MCF 10A (cell line): Measurements from ENCODE around the gene LYZL4. TPM values are rescaled to one million over a fixed set of nuclear protein-coding genes. Genes with fewer than 3 reads are reported as not detected.

Experiments
- Bru-seq: library from RNA; stranded (reverse); fragments of 400-500 nt; gene quantifications from one replicate; lab custom pipeline; 2021; lab: Mats Ljungman, UMichigan
- BruChase-seq, 2 experiments: library from RNA; stranded (reverse); fragments of 400-500 nt; gene quantifications; one replicate each; lab custom pipeline; 2021; lab: Mats Ljungman, UMichigan
- BruUV-seq: library from RNA; stranded (reverse); fragments of 400-500 nt; replicated peaks from 2 replicates; lab custom pipeline; 2021; lab: Mats Ljungman, UMichigan
- CTCF ChIA-PET: fragments of 300-600 bp; sonication (Branson Sonifier 250); formaldehyde crosslinking; extraction: SDS; loops from one replicate; lab custom pipeline; 2021; ENCODE audit warnings: antibody characterized with exemption, inconsistent platforms; lab: Yijun Ruan, JAX
- POLR2A ChIA-PET: fragments of 300-600, 350-650 bp; sonication (Branson Sonifier 250); formaldehyde crosslinking; extraction: SDS; loops from one replicate; lab custom pipeline; 2020; ENCODE audit warnings: antibody characterized with exemption, inconsistent platforms; lab: Yijun Ruan, JAX
- DNase-seq: peaks from one replicate; pipeline ENCODE4 v3.0.0-alpha.2; 2018; ENCODE audit not compliant: unreplicated experiment
- H3K27ac Mint-ChIP-seq: one replicate; pipeline ENCODE4 v1.8.0; 2022; ENCODE audit warnings: mild to moderate bottlenecking, low read depth, mixed read lengths; ENCODE audit not compliant: unreplicated experiment
- H3K27me3 Mint-ChIP-seq: one replicate; pipeline ENCODE4 v1.8.0; 2022; ENCODE audit warnings: mixed read lengths; ENCODE audit not compliant: insufficient read depth, unreplicated experiment
- H3K36me3 Mint-ChIP-seq: one replicate; pipeline ENCODE4 v1.8.0; 2022; ENCODE audit warnings: mild to moderate bottlenecking, moderate library complexity, mixed read lengths; ENCODE audit not compliant: insufficient read depth, unreplicated experiment
- H3K4me1 Mint-ChIP-seq: one replicate; pipeline ENCODE4 v1.8.0; 2022; ENCODE audit warnings: mixed read lengths; ENCODE audit not compliant: insufficient read depth, unreplicated experiment
- H3K4me3 Mint-ChIP-seq: one replicate; pipeline ENCODE4 v1.8.0; 2022; ENCODE audit warnings: mild to moderate bottlenecking, moderate library complexity, mixed read lengths; ENCODE audit not compliant: unreplicated experiment
- H3K9me3 Mint-ChIP-seq: one replicate; pipeline ENCODE4 v1.8.0; 2022; ENCODE audit warnings: mixed read lengths; ENCODE audit not compliant: unreplicated experiment
- intact Hi-C: fragments of 100-400 bp; cut with micrococcal nuclease; formaldehyde crosslinking; loops from 2 replicates; pipeline ENCODE4 v1.14.1; 2022
- long read RNA-seq: library from polyadenylated mRNA; stranded (forward); transcript quantifications from one replicate; pipeline ENCODE4 v2.0.0, GENCODE V29; 2022
- total RNA-seq: library from RNA; stranded (reverse); gene quantifications from 2 replicates; pipeline ENCODE4 v1.2.3, GENCODE V29; 2022
- TF ChIP-seq, protein P1 (sequence below): fragments of 200-600 bp; IDR thresholded peaks from one replicate; pipeline ENCODE4 v1.8.0; 2022; ENCODE audit warnings: antibody characterized with exemption, mild to moderate bottlenecking; ENCODE audit not compliant: unreplicated experiment

LYZL4 gene
- not detected in 2 replicates for total RNA-seq
- Bru-seq, nascent RNA, result not detected
- not detected for BruChase-seq, experiment 1, labeled RNA remaining after a 6-hour chase
- BruChase-seq, experiment 2, labeled RNA remaining after a 2-hour chase, result percentile 7 among the genes with signal in this experiment
- long read RNA-seq, result 0 reads

DNA sequence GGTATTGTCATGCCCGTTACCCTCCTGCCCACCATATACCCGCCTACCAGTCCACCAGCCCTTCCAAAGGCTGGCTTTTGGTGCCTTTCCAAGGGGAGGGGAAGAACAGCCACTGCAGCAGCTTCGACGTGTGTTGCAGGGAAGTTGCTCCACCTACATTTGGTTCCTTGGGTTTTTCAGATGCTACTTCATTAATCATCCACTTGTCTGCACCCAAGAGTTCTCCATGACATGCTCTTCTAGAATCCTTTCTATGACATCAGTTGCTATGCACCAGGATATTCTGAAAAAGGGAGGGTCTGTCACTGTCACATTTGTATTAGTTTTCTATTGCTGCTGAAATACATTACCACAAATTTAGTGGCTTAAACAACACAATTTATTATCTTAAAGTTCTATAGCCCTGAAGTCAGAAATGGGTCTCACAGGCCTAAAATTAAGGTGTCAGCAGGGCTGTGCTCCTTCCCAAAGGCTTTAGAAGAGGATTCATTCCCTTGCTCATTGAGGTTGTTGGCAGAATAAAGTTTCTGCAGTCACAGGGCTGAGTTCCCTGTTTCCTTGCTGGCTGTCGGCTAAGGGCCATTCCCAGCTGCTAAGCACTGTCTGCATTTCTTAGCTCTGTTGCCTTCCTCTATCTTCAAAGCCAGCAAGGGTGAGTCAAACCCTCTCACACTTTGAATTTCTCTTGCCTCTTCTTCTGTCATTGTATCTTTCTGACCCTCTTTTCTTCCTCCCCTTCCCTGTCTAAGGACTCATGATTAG lies at the start of gene LYZL4:
TSS of gene LYZL4 (minus strand) at position 241 of the 762 bp plus-strand sequence. CDS start 3,359 bp downstream, outside the sequence.
- DNase-seq, result no peak
- peaks cover 22% of the 10 kb centered on the region for H3K27me3 Mint-ChIP-seq
- ChIA-PET POLR2A (interaction anchor here (0.9 kb wide), 1 partner anchor 18 kb away, joined by 4 read pairs; no protein-coding TSS in a partner anchor), CTCF (no interaction called here)
- BruUV-seq, result no TSS peak
- peaks cover 13% of the 10 kb centered on the region for H3K4me1 Mint-ChIP-seq
- TF ChIP-seq, protein P1, sequence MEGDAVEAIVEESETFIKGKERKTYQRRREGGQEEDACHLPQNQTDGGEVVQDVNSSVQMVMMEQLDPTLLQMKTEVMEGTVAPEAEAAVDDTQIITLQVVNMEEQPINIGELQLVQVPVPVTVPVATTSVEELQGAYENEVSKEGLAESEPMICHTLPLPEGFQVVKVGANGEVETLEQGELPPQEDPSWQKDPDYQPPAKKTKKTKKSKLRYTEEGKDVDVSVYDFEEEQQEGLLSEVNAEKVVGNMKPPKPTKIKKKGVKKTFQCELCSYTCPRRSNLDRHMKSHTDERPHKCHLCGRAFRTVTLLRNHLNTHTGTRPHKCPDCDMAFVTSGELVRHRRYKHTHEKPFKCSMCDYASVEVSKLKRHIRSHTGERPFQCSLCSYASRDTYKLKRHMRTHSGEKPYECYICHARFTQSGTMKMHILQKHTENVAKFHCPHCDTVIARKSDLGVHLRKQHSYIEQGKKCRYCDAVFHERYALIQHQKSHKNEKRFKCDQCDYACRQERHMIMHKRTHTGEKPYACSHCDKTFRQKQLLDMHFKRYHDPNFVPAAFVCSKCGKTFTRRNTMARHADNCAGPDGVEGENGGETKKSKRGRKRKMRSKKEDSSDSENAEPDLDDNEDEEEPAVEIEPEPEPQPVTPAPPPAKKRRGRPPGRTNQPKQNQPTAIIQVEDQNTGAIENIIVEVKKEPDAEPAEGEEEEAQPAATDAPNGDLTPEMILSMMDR, result no peak
- H3K27ac Mint-ChIP-seq, result no peak within 1 kb of the TSS
- no peaks in the 10 kb centered on the region for H3K36me3 Mint-ChIP-seq
- intact Hi-C loops, result no loop called here
- H3K9me3 Mint-ChIP-seq, result no peaks in the 10 kb centered on the region
- H3K4me3 Mint-ChIP-seq, result no peak within 1 kb of the TSS

- intact Hi-C loops, result no loop called here
- Mint-ChIP-seq H3K4me3 (no peak overlapping the region), H3K9me3 (no peaks in the 10 kb centered on the region), H3K4me1 (no peaks in the 10 kb centered on the region), H3K27me3 (no peaks in the 10 kb centered on the region), H3K27ac (no peak overlapping the region), H3K36me3 (no peaks in the 10 kb centered on the region)
- BruUV-seq, result no TSS peak
- no peak for DNase-seq
- TF ChIP-seq, protein P1, result no peak
- POLR2A ChIA-PET, result no interaction called here
- CTCF ChIA-PET, result interaction anchor here (0.9 kb wide), 1 partner anchor 229 kb away, joined by 4 read pairs; no protein-coding TSS in a partner anchor
Observed at GRCh38 chr3:42459151-42459550, 48.7 kb upstream of the LYZL4 start.

- TF ChIP-seq, protein P1, result no peak
Observed at GRCh38 chr3:42456211-42456610, 45.8 kb upstream of the LYZL4 start.

More at GRCh38 chr3:42456211-42456610, 45.8 kb upstream of the LYZL4 start:
- CTCF ChIA-PET, result interaction anchor here (0.6 to 1.8 kb wide), 3 partner anchors 13 to 207 kb away, joined by 4 to 7 read pairs (median 5); no protein-coding TSS in a partner anchor
- intact Hi-C loops, result no loop called here
- H3K4me3 Mint-ChIP-seq, result no peak overlapping the region
- no peaks in the 10 kb centered on the region for H3K4me1 Mint-ChIP-seq
- no peak overlapping the region for H3K27ac Mint-ChIP-seq
- no peak for DNase-seq
- POLR2A ChIA-PET, result interaction anchor here (1.0 kb wide), 1 partner anchor 21 kb away, joined by 3 read pairs; no protein-coding TSS in a partner anchor
- no TSS peak for BruUV-seq
- H3K9me3 Mint-ChIP-seq, result no peaks in the 10 kb centered on the region
- no peaks in the 10 kb centered on the region for H3K36me3 Mint-ChIP-seq
- no peaks in the 10 kb centered on the region for H3K27me3 Mint-ChIP-seq
